Tongue (tissue), 2 donors: ENCODE results near the gene ACAT2. TPM values are rescaled to one million over a fixed set of nuclear protein-coding genes. Genes with fewer than 3 reads are reported as not detected.
"Not testable (repeated sequence)": the region's sequence is repeated elsewhere in the genome, so short reads cannot be mapped to it uniquely, and the experiment has no call there.

Source experiments
- DNase-seq: peaks from one replicate; pipeline ENCODE4 v3.0.0-alpha.2; 2015
- total RNA-seq: library from RNA; depleted of rRNA; stranded (reverse); fragments of >200 nt; gene quantifications from one replicate; pipeline ENCODE4 v1.2.3, GENCODE V29; 2014

The ACAT2 gene
- 6.4 TPM for total RNA-seq

DNA sequence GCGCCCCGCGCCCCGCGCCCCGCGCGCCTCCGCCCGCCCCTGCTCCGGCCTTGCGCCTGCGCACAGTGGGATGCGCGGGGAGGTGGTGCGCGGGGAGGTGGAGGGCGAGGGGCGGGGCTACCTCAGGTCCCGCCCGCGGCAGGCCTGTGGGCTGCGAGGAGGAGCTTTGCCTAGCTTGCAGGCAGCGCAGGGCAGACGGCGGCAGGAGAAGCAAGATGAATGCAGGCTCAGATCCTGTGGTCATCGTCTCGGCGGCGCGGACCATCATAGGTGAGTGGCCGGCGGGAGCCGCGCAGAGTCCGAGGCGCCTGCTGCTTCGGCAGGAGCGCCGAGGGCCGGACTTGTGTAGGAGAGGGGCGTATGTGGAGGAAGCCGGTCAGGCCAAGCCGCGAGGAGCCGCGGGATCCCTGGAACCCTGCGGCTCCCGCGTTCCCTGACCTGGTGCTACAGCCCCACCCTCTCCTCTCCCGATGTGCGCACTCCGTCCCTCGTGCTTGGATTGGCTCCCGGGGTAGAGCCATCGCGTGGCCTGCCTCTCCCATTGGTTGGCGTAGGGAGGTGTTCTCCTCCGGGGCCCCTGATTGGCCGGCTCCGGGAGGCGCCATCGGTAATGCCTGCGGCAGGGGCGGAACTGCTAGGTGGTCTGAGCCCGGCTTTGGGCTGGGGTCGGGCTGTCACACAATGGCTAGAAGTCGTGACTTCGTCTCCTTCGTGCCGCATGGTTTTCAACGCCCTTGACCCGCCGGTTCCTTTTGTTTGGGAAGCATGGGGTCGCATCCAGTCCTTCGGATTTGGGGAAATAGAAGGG lies at the start of gene ACAT2:
ACAT2 (plus strand) TSS at position 173 of the 808 bp plus-strand sequence; CDS start at position 216, 43 bp downstream.
- DNase-seq, result peak; percentile 98

DNA sequence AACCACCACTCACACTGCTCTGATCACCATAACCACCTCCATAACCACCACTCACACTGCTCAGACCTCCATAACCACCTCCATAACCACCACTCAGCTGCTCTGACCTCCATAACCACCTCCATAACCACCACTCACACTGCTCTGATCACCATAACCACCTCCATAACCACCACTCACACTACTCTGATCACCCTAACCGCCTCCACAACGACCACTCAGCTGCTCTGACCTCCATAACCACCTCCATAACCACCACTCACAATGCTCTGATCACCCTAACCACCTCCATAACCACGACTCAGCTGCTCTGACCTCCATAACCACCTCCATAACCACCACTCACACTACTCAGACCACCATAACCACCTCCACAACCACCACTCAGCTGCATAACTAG lies 49.5 kb upstream of the ACAT2 start:
- DNase-seq, result not testable (repeated sequence)

GRCh38 chr6:159713984-159714383 lies 47.9 kb upstream of the ACAT2 start:
- DNase-seq, result no peak

GRCh38 chr6:159714404-159714803 lies 47.4 kb upstream of the ACAT2 start:
- no peak for DNase-seq

- no peak for DNase-seq
Observed at GRCh38 chr6:159715166-159715565, 46.7 kb upstream of the ACAT2 start.

DNA sequence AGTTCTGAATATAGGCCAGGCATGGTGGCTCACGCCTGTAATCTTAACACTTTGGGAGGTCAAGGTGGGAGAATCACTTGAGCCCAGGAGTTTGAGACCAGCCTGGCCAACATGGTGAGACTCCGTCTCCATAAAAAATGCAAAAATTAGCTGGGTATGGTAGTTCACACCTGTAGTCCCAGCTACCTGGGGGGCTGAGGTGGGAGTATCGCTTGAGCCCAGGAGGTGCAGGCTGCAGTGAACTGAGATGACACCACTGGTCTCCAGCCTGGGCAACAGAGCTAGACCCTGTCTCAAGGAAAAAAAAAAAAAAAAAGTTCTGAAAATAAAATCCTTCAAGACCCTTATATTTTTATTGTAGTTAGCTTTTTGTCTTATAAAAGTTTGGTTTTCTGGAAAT lies 46.2 kb upstream of the ACAT2 start:
- DNase-seq, result no peak

DNA sequence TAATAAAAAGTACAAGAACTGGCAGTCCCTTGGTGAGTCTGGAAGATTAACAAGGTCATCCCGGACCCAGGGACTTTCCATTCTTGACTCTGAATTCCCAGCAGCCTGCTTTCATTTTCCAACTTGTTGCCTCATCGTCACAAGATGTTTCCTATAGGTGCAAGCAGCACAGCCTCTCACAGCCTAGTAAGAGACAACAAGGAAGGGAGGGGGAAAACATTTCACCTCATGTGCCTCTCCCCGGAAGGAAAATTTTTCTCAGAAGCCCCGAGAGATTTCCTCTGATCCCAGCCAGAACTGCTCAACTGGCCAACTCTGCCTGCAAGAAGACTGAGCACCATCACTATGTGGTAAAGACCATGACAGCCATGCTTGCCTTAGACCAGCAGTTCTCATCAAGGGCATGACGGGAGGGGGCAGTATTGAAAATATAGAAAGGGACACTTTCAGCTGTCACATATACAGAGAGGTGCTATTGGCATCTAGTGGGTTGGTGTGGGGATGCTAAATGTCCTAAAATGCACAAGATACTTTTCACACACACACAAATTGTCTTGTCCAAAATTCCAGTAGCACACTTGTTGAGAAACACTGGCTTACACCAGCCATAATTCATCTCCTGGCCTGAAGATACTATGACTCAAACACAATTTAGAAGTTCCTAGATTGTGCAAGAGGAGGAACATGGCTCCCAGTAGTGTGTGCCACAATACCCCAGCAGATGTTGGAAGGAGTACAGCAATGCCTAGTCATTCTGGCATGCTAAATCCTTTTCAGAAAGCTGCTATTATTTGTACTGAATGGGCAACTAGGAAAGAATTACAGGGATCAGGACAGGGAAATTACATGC lies 45.4 kb upstream of the ACAT2 start:
- DNase-seq, result no peak

- DNase-seq, result no peak
Observed at GRCh38 chr6:159718634-159719033, 43.2 kb upstream of the ACAT2 start.

DNA sequence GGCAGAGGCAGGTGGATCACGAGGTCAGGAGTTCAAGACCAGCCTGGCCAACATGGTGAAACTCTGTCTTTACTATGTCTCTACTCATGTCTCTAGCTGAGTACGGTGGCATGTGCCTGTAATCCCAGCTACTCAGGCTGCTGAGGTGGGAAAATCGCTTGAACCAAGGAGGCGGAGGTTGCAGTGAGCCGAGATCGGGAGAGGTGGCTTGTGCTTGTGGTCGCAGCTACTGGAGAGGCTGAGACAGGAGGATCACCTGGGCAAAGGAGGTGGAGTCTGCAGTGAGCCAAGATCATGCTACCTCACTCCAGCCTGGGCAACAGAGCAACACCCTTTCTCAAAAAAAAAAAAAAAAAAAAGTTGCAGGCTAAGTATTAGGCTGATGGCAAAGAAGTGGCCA lies 42.6 kb upstream of the ACAT2 start:
- no peak for DNase-seq

DNA sequence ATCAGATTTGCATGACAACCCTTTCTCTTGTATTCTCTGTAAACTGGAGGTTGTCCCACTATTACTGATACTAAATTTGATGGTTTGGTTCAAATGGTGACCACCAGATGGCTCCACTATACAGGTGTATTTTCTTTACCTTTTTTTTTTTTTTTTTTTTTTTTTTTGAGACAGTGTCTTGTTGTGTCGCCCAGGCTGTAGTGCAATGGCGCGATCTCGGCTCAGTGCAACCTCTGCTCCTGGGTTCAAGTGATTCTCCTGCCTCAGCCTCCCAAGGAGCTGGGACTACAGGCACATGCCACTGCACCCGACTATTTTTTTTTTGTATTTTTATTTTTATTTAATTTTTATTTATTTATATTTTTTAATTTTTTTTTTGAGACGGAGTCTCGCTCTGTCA lies 41.1 kb upstream of the ACAT2 start:
- peak; percentile 45 for DNase-seq

DNA sequence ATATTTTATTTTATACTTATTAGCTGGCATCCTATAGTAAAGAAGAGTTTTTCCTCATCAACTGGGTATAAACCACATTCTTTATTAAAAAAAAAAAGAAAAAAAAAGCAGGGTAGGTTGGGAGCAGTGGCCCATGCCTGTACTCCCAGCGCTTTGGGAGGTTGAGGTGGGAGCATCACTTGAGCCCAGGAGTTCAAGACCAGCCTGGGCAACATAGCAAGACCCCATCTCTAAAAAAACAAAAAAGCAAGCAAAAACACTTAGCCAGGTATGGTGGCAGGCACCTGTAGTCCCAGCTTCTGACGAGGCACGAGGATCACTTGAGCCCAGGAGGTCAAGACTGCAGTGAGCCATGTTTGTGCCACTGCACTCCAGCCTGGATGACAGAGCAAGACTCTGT lies 39.9 kb upstream of the ACAT2 start:
- not testable (repeated sequence) for DNase-seq

- no peak for DNase-seq
Observed at GRCh38 chr6:159722655-159723054, 39.2 kb upstream of the ACAT2 start.

GRCh38 chr6:159723259-159723658 lies 38.6 kb upstream of the ACAT2 start:
- no peak for DNase-seq

DNA sequence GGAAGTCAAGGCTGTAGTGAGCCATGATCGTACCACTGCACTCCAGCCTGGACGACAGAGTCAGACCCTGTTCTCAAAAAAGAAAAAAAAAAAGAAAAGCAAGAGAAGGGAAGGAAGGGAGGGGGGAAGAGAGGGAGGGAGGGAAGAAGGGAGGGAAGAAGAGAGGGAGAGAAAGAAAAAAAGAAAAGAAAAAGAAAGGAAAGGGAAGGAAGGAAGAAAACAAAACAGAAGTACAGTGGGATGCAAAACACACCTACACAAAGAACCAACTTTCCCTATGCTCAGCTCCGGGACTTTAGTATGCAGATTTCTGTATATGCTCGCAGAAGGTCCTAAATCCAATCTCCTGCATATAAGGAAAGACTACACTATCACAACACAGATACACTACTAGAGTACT lies 37.1 kb upstream of the ACAT2 start:
- DNase-seq, result no peak

DNA sequence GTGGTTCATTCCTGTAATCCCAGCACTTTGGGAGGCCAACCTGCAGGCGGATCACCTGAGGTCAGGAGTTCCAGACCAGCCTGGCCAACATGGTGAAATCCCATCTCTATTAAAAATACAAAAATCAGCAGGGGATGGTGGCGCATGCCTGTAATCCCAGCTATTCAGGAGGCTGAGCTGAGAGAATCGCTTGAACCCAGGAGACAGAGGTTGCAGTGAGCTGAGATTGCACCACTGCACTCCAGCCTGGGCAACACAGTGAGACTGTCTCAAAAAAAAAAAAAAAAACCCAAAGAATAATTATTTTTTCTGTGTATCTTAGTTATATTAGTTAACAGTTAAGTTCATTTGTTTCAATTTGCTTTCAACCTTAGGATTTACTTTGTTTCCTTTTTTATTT lies 36.6 kb upstream of the ACAT2 start:
- not testable (repeated sequence) for DNase-seq

DNA sequence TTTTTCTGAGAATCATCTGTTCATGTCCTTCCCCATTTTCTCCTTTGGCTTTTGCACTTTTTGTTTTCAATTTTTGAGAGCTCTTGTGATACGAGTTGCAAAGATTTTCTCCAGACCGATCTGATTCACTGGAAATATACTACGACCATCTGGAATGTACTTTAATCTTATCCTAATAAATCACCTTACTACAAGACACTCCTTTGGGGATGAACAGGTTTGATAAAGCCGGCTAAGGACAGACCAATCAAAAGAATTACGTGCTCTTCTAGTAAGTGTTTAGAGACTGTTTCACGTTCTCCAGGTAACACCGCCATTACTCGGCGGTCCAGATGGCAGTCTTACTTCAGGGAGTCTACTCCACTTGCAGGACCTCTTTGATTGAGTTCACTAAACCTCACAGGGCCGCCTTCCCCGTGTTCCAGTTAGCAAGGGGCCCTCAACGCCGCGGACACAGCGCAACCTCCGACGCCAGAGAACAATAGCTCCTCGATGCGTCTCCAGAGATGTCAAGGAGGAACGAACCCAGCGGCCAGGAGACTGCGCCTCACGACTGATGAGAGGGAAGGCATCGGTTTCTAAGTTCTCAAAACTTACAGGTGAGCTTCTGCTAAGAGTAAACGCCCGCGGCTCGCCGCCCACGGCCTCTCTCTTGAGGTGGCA lies 35.5 kb upstream of the ACAT2 start:
- no peak for DNase-seq

- DNase-seq, result peak; percentile 98
Observed at GRCh38 chr6:159726918-159727716, 34.7 kb upstream of the ACAT2 start, which contains the start of gene WTAP. Gene WTAP, plus strand, starts transcription at chr6:159727506. Its CDS starts 8,760 bp downstream, at chr6:159736266.

DNA sequence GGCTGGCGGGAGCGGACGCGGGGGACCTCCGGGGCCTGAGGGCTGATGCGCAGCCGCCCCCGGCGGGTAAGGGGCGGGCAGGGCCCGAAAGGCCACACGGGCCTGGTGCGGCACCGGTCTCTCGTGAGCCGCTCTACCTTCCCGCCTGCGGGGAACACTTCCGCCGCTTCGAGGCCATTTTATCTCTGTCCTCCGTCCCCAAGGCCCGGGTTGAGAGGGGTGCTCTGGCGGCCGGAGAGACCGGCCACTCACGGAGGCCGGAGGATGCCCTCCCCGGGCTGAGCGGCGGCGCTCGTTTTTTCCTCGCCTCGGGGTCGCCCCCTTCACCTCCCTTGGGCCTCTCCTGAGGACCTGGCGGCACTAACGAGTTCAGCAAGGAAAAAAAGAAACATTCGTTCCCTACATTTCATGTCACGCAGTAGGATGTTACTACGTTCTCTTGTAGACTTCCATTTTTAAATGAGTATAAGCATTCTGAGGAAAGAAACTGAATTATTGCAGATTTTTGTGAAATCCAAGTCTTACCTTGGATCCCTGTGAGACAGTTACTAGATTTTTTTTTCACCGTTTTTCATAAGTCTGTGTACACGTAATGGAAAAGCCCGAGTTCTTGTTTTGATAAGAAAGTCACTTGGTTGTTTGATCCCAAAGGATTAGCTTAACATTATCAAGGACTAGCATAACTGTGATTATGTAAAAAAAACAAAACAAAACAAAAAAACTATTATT lies 34.0 kb upstream of the ACAT2 start:
- peak; percentile 66 for DNase-seq

DNA sequence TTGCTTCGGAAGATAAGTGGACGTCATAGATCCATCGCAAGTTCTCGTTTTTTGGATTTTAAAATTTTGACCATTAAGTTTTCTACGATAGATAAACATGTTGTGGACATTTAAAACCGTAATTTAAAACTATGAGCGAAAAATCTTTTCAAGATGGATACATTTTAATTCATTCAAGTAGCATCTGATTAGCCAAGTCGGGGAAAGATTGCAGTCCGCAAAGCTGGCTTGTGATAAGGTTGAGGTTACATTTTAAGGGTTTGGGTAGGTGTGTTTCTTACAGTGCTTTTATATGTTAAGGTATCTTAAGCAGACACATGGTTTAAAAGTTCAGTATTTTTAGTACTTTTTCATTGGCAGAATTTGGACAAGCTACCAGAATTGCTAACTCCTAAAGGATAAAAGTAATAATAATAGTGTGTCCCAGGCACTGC lies 33.3 kb upstream of the ACAT2 start:
- DNase-seq, result peak; percentile 32

- DNase-seq, result peak; percentile 21
Observed at GRCh38 chr6:159729598-159730331, 32.1 kb upstream of the ACAT2 start.
